ENCODE results near the gene POF1B.

The POF1B gene

DNA sequence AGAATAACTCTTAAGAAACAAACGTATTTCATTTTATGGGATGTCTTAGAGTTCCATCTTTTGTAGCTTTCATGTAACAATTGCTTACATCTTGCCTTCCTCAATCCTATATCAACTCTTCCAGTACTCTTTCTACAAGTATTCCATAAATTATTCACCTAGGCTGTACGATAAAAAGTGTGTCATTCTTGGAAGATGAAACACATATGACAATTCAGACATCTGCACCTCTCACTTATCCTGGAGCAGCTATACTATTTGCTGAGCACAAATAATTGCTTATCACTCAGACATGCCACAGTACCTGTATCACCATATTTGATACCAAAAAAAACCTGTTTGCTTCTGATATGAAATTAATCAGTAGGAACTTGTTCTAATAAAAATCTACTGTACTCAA lies 1.0 kb downstream of the POF1B start:
- no peak for DNase-seq (ENCODE audit: extremely low spot score)
- TF ChIP-seq, protein P1, sequence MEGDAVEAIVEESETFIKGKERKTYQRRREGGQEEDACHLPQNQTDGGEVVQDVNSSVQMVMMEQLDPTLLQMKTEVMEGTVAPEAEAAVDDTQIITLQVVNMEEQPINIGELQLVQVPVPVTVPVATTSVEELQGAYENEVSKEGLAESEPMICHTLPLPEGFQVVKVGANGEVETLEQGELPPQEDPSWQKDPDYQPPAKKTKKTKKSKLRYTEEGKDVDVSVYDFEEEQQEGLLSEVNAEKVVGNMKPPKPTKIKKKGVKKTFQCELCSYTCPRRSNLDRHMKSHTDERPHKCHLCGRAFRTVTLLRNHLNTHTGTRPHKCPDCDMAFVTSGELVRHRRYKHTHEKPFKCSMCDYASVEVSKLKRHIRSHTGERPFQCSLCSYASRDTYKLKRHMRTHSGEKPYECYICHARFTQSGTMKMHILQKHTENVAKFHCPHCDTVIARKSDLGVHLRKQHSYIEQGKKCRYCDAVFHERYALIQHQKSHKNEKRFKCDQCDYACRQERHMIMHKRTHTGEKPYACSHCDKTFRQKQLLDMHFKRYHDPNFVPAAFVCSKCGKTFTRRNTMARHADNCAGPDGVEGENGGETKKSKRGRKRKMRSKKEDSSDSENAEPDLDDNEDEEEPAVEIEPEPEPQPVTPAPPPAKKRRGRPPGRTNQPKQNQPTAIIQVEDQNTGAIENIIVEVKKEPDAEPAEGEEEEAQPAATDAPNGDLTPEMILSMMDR (IDR thresholded peaks at IDR 0.05; ENCODE audit: control extremely low read depth, extremely low read depth, low read depth, missing control alignments), result no peak
- CTCF ChIA-PET, result no interaction called here
- POLR2A ChIA-PET, result no interaction called here

GRCh38 chrX:85375333-85375738 lies 4.1 kb downstream of the POF1B start:
- TF ChIP-seq, protein P1 (IDR thresholded peaks at IDR 0.05; ENCODE audit: control extremely low read depth, extremely low read depth, low read depth, missing control alignments), result no peak
- POLR2A ChIA-PET, result no interaction called here
- CTCF ChIA-PET, result interaction anchor here (2.0 kb wide), 1 partner anchor 9 kb away, joined by 5 read pairs; no protein-coding TSS in a partner anchor
- DNase-seq (ENCODE audit: extremely low spot score), result no peak

GRCh38 chrX:85365370-85365995 lies 14.0 kb downstream of the POF1B start:
- ChIA-PET CTCF (no interaction called here), POLR2A (no interaction called here)
- no peak for DNase-seq (ENCODE audit: extremely low spot score)
- TF ChIP-seq, protein P1 (IDR thresholded peaks at IDR 0.05; ENCODE audit: control extremely low read depth, extremely low read depth, low read depth, missing control alignments), result no peak

GRCh38 chrX:85359051-85359450 lies 20.4 kb downstream of the POF1B start:
- CTCF ChIA-PET, result no interaction called here
- TF ChIP-seq, protein P1 (IDR thresholded peaks at IDR 0.05; ENCODE audit: control extremely low read depth, extremely low read depth, low read depth, missing control alignments), result no peak
- POLR2A ChIA-PET, result no interaction called here
- no peak for DNase-seq (ENCODE audit: extremely low spot score)

DNA sequence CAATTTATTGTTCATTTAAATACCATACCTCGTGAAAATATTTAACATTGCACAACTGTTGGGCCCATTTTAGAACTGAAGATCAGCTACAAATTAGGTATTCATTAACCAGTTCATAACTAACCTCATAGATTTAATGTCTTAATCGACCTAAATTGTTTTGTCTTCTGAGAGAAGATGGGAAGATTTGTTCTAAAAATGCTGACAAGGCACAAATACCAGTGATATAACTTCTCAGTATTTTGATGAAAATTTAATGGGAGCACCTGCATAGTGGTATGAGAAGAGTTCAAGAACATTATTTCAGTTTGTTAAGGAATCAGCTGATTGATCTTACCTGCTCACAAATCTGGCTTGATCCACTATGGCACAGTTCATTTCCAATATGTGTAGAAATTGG lies 33.9 kb downstream of the POF1B start:
- TF ChIP-seq, protein P1 (IDR thresholded peaks at IDR 0.05; ENCODE audit: control extremely low read depth, extremely low read depth, low read depth, missing control alignments), result no peak
- ChIA-PET CTCF (no interaction called here), POLR2A (no interaction called here)

DNA sequence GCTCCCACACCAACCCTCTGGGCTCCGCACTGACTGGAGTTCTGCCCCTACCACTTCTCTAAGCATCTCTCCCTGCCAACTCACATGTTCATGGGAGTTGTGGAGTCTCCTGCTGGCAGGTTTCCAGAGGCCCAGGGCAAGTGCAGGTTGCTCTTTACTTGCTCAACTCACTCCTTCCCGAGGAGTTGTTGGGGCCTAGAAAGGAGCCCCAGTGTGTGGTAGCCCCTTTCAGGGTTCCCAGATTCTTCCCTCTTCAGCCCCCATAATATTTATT lies 52.5 kb downstream of the POF1B start:
- no peak for DNase-seq (ENCODE audit: extremely low spot score)
- CTCF ChIA-PET, result no interaction called here
- POLR2A ChIA-PET, result no interaction called here
- TF ChIP-seq, protein P1 (IDR thresholded peaks at IDR 0.05; ENCODE audit: control extremely low read depth, extremely low read depth, low read depth, missing control alignments), result no peak

More for the DNA sequence above, 33.9 kb downstream of the POF1B start:
- no peak for DNase-seq (ENCODE audit: extremely low spot score)

Data from GM10248 (cell line).